HG03520 (cell line): ENCODE measurements around the gene MSH2.
"Not testable (repeated sequence)": the region's sequence is repeated elsewhere in the genome, so short reads cannot be mapped to it uniquely, and the experiment has no call there.

ENCODE experiments used
- ATAC-seq: cut with Tn5 transposase; IDR thresholded peaks from one replicate; pipeline ENCODE4 v1.9.1; 2021; ENCODE audit warnings: mild to moderate bottlenecking, moderate library complexity; ENCODE audit not compliant: unreplicated experiment

The MSH2 gene

DNA sequence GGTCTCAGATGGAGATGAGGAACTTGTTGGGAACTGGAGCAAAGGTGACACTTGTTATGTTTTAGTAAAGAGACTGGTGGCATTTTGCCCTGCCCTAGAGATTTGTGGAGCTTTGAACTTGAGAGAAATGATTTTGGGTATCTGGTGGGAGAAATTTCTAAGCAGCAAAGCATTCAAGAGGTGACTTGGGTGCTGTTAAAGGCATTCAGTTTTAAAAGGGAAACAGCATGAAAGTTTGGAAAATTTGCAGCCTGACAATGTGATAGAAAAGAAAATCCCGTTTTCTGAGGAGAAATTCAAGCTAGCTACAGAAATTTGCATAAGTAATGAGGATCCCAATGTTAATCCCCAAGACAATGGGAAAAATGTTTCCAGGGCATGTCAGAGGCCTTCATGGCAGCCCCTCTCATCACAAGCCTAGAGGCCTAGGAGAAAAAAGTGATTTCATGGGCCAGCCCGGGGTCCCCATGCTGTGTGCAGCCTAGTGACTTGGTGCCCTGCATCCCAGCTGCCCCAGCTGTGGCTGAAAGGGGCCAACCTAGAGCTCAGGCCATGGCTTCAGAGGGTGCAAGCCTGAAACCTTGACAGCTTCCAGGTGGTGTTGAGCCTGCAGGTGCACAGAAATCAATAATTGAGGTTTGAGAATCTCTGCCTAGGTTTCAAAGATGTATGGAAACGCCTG, 3.8 kb downstream of the MSH2 start:
- ATAC-seq: not testable (repeated sequence)

DNA sequence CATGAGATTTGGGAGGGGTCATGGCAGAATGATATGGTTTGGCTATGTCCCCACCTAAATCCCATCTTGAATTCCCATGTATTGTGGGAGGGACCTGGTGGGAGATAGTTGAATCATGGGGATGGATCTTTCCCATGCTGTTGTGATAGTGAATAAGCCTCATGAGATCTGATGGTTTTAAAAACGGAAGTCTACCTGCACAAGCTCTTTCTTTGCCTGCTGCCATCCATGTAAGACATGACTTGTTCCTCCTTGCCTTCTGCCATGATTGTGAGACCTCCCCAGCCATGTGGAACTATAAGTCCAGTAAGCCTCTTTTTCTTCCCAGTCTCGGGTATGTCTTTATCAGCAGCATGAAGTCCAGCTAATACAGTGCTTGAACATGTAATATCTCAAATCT, 5.0 kb downstream of the MSH2 start:
- ATAC-seq: not testable (repeated sequence)

DNA sequence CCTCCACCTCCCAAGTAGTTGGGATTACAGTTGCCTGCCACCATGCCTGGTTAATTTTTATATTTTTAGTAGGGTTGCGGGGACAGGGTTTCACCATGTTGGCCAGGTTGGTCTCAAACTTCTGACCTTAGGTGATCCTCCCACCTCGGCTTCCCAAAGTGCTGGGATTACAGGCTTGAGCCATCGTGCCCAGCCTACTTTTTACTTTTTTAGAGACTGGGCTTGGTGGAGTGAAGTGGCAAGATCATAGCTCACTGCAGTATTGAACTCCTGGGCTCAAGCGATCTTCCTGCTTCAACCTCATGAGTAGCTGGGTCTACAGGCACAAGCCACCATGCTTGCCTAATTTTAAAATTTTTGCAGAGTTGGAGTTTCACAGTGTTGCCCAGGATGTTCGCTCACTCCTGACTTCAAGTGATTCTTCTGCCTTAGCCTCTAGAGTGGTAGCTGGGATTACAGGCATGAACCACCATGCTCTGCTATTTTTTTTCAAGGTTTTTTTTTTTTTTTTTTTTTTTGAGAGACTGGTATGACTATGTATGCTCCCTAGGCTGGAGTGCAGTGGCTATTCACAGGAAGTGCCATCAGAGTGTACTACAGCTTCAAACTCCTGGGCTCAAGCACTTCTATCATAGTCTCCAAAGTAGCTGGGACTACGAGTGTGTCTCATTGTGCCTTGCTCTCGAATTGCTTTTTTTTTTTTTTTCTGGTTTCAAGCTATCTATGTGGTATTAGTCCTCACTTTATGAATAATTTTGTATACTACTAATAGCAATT, 11.9 kb downstream of the MSH2 start:
- ATAC-seq: no peak

DNA sequence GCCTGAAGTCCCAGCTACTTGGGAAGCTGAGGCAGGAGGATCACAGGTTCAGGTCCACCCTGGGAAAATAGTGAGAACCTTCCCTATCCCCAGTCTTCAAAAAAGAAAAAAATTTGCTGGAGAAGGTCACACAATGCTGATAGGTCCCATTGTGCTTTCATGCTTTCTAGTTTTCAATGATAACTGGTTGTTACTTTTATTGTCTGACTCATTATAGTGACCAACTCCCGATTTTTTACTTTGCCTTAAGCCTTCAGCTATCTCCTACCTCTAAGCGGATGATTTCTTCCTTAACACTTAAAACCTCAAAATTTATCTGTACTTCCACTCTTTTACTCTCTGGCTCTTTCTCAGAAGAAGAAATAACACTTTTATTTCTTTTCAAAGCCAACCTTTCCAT, 17.3 kb downstream of the MSH2 start:
- no peak for ATAC-seq

DNA sequence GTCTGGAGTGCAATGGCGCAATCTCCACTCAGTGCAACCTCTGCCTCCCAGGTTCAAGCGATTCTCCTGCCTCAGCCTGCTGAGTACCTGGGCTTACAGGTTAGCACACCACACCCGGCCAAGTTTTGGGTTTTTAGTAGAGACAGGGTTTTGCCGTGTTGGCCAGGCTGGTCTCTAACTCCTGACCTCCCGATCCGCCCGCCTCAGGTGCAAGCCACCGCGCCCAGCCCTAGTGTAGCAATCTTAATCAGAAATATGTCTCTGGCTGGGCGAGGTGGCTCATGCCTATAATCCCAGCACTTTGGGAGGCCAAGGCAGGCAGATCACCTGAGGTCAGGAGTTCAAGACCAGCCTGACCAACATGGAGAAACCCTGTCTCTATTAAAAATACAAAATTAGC, 17.7 kb downstream of the MSH2 start:
- not testable (repeated sequence) for ATAC-seq

DNA sequence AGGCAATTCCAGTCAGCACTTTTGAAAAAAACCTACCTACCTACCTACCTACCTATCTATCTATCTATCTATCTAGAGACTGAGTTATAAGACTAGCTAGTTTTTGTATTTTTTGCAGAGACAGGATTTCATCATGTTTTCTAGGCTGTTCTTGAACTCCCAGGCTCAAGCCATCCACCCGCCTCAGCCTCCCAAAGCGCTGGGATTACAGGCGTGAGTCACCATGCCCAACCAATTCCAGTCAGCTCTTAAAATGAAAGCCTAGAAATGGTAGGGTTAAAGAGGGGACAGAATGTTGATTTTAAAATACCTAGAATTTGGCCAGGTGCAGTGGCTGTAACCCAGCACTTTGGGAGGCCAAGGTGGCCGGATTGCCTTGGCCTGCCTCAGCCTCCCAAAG, 19.1 kb downstream of the MSH2 start:
- no peak for ATAC-seq

DNA sequence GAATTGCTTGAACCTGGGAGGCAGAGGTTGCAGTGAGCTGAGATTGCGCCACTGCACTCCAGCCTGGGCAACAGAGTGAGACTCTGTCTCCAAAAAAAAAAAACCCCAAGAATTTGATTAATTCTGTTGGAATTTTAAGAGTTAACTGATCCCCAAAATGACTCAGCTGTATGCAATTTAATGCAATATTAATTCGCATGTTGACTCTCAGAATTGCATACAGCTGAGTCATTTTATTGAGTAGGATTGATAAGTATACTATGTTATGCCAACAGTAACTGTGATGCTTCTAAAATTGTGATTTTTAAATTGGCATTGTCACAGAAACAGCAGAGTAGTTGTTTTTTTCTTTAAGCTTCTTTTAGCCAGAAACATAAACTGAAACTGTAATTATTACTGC, 19.6 kb downstream of the MSH2 start:
- no peak for ATAC-seq

DNA sequence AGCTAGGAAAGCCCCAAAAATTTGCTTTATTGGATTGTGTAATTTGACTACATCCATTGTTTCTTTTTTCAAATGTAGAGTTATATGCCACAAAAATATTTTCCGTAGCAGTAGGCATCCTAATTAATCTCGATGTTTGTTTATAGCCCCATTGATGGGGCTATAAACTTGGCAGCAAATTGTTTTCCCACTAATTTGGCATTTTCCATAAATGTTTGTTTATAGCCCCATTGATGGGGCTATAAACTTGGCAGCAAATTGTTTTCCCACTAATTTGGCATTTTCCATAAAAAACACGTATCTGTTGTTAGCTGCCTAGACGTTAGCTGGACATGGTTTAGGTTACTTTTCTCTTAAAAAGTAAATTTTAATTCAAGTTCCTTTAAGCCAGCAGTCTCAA, 23.8 kb downstream of the MSH2 start:
- no peak for ATAC-seq

DNA sequence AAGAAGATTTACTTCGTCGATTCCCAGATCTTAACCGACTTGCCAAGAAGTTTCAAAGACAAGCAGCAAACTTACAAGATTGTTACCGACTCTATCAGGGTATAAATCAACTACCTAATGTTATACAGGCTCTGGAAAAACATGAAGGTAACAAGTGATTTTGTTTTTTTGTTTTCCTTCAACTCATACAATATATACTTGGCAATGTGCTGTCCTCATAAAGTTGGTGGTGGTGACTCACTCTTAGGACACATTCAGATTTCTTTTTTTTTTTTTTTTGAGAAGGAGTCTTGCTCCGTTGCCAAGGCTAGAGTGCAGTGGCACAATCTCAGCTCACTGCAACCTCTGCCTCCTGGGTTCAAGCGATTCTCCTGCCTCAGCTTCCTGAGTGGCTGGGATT, 26.8 kb downstream of the MSH2 start:
- no peak for ATAC-seq

DNA sequence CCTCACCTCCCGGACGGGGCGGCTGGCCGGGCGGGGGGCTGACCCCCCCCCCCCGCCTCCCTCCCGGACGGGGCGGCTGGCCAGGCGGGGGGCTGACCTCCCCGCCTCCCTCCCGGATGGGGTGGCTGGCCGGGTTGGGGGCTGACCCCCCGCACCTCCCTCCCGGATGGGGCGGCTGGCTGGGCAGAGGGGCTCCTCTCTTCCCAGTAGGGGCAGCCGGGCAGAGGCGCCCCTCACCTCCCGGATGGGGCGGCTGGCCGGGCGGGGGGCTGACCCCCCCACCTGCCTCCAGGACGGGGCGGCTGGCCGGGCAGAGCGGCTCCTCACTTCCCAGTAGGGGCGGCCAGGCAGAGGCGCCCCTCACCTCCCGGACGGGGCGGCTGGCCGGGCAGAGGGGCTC, 30.1 kb downstream of the MSH2 start:
- not testable (repeated sequence) for ATAC-seq

DNA sequence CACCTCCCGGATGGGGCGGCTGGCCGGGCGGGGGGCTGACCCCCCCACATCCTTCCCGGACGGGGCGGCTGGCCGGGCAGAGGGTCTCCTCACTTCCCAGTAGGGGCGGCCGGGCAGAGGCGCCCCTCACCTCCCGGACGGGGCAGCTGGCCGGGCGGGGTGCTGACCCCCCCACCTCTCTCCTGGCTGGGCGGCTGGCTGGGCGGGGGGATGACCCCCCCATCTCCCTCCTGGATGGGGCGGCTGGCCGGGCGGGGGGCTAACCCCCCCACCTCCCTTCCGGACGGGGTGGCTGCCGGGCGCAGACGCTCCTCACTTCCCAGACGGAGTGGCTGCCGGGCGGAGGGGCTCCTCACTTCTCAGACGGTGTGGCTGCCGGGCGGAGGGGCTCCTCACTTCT, 30.5 kb downstream of the MSH2 start:
- ATAC-seq: not testable (repeated sequence)

DNA sequence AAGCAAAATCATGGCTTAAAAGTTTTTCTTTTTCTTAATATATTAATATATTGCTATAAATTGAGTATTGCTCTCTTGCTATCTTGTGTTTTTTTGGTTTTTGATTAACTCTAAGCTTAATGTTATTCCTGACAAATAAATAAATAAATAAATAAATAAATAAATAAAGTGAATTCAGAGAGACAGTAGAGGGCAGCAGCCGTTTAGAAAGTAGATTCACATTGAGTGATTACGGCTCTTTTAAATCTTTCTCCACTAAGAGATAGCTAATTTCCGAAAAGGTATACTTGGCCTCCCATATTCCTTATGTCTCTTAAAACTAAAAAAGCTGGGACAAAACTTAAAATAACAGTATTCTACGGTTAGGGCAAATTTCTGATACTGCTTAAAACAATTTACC, 34.3 kb downstream of the MSH2 start:
- ATAC-seq: no peak

DNA sequence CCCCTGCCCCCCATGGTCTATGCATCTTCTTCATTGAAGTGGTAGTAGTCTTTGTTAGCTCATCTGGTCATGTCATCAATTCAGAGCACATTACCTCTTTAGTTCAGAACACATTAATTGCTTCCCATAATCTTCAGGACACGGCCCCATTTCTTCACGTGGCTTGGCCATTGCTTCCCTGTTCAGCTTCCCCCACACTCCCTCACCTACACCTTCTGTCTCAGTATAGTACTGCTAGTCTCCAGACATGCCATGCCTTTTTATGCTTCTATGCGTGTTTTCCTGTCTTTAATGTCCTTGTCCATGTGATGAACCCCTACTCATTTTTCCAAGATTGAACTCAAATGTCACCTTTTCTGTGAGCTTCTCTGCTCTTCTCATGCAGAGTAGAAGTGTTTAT, 35.1 kb downstream of the MSH2 start:
- ATAC-seq: no peak

DNA sequence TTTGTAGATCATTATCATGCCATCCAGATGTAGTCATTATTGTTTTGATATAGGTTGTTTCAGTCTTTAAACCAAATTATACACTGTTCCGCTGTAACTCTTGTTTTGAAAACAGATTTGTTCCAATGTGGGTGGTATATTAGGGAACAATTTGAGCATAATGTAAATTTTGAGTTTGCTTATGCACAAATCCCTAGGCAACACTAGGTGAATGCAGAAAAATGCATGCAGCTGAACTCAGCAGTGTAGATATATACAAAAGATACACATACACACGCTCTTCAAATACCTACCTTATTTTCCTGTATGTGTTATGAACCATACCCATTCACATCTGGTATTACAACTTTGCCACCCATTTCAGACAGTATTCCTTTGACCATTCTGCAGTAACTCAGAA, 35.8 kb downstream of the MSH2 start:
- no peak for ATAC-seq

DNA sequence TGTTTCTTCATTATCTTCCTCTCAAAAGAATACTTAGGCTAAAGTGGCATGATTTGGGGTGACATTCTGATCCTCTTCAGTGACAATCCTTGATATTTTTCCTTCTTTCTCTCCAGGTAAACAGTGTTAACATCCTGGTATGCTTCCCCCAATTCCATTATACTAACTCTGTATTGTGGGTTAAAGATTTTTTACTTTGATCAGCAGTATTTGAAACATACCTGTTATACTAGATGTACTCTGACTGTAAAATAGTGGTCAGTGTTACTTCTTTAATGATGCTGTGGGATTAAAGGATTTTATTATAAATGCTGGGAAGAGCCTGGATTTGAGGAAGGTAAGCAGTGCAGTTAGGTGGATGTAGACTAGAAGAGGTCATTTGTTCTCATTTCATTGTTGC, 48.8 kb downstream of the MSH2 start:
- no peak for ATAC-seq

DNA sequence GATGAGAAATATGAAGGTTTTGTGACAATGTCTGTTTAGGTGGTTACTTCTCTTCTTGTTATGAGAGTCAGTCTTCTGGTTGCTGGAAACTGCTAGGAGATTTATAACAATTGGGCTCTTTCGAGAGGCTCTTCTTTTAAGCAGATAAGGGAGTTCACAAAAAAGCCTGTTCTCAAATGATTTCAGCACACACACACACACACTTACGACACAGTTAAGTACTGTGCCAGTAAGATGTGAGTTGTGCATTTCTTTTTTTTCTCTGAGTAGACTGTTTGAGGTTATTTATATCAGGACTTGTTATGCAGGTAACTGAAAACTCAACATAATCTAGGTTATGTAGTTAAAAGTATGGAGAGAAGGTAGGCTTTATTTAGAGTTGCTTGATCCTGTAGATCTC, 49.8 kb downstream of the MSH2 start:
- no peak for ATAC-seq

DNA sequence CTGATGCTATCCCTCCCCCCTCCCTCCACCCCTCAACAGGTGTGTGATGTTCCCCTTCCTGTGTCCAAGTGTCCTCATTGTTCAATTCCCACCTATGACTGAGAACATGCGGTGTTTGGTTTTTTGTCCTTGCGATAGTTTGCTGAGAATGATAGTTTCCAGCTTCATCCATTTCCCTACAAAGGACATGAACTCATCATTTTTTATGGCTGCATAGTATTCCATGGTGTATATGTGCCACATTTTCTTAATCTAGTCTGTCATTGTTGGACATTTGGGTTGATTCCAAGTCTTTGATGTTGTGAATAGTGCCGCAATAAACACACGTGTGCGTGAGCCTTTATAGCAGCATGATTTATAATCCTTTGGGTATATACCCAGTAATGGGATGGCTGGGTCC, 51.9 kb downstream of the MSH2 start:
- ATAC-seq: not testable (repeated sequence)

DNA sequence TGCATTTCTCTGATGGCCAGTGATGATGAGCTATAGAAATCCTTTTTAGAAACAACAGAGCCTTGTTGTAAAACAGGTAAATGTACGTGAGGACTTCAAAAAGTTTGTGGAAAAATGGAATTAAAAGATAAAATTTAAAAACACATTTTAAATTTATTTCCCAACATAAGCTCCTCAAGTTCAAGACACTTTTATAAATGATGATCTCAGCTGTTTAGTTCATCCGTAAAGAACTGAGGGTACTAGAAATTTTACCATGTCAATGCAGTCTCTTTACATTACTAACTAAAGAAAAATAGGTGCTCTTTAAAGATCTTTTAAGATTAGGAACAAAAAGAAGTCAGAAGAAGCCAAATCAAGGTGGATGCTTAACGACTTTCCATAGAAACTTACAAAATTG, 52.5 kb downstream of the MSH2 start:
- no peak for ATAC-seq

DNA sequence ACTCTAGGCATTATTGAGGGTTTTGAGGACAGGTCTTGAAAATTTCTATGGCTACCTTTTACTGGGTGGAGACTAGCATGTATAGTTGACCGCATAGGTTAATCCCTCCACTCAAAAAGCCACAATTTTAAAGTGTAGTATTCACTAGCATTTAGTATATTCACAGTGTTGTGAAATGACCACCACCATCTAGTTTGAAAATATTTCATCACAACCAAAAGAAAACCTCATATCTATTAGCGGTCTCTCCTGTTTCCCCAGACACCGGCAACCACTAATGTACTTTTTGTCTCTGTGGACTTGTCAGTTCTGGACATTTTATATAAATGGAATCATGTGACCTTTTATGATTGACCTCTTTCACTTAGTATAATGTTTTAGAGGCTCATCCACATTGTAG, 53.9 kb downstream of the MSH2 start:
- ATAC-seq: no peak

DNA sequence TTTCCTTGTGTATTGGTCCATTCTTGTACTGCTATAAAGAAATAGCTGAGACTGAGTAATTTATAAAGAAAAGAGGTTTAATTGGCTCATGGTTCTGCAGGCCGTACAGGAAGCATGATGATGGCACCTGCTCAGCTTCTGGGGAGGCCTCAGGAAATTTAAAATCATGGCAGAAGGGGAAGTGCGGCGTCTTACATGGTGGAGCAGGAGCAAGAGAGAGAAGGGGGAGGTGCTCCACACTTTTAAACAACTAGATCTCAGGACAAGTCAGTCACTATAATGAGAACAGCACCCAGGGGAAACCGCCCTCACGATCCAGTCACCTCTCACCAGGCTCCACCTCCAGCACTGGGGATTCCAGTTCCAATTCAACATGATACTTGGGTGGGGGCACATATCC, 54.3 kb downstream of the MSH2 start:
- ATAC-seq: no peak

DNA sequence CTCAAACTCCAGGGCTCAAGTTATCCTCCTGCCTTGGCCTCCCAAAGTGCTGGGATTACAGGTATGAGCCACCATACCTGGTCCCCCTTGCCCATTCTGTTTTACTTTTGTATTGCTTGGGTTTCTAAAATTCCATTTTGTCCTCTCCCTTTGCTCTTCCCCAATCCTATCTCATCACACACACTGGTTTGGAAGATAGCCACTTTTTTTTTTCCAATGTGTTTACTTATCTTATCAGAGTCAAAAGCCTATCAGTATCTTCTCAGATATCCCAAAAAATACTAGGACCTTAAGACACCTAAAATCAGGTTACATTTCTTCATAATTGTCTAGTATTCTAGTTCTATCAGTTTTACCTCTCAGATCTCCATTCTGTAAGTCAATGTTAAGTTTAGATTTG, 56.1 kb downstream of the MSH2 start:
- no peak for ATAC-seq

DNA sequence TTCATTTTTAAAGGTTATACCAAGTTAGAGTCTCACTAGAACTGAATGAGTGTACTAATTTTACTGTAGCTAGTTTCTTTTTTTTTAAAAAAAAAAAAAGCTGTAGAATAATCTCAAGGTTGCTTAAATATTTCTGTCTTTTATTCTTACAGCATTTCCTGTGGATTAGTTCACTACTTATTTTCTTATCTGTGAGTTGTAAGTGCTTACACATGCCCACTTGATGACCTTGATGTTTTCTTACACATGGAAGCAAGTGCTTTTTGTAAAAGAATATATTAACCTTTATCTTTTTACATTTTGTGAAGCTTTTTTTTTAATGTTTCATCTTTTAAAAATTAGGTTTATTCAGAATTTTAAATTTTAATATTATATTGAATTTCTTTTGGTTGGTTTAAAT, 57.8 kb downstream of the MSH2 start:
- no peak for ATAC-seq
